Measurements from ENCODE around the gene ARHGAP4. TPM values are rescaled to one million over a fixed set of nuclear protein-coding genes. Genes with fewer than 3 reads are reported as not detected.

Gene ARHGAP4
- total RNA-seq, 4 donors from 2014 or later: 23.6 to 211 (median 57.6) TPM

GRCh38 chrX:153874085-153874365 is 52.0 kb downstream of the ARHGAP4 start:
- no peaks in the 10 kb centered on the region for H3K9me3 ChIP-seq
- no peaks in the 10 kb centered on the region for H3K27me3 ChIP-seq
- no peak overlapping the region for H3K4me3 ChIP-seq
- DNase-seq: no peak
- H3K36me3 ChIP-seq: no peaks in the 10 kb centered on the region
- H3K27ac ChIP-seq: no peak overlapping the region
- H3K4me1 ChIP-seq: peaks cover 0 to under 1% (median 0%) of the 10 kb centered on the region in 4 donors
- TF ChIP-seq, protein P1, sequence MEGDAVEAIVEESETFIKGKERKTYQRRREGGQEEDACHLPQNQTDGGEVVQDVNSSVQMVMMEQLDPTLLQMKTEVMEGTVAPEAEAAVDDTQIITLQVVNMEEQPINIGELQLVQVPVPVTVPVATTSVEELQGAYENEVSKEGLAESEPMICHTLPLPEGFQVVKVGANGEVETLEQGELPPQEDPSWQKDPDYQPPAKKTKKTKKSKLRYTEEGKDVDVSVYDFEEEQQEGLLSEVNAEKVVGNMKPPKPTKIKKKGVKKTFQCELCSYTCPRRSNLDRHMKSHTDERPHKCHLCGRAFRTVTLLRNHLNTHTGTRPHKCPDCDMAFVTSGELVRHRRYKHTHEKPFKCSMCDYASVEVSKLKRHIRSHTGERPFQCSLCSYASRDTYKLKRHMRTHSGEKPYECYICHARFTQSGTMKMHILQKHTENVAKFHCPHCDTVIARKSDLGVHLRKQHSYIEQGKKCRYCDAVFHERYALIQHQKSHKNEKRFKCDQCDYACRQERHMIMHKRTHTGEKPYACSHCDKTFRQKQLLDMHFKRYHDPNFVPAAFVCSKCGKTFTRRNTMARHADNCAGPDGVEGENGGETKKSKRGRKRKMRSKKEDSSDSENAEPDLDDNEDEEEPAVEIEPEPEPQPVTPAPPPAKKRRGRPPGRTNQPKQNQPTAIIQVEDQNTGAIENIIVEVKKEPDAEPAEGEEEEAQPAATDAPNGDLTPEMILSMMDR (IDR thresholded peaks at IDR 0.05): no peak
- TF ChIP-seq POLR2A (IDR thresholded peaks at IDR 0.05): no peak

GRCh38 chrX:153873282-153874084 is 52.6 kb downstream of the ARHGAP4 start:
- no peak overlapping the region for H3K4me3 ChIP-seq
- H3K27ac ChIP-seq: no peak overlapping the region
- TF ChIP-seq, protein P1 (IDR thresholded peaks at IDR 0.05): no peak
- no peak for TF ChIP-seq POLR2A (IDR thresholded peaks at IDR 0.05)
- no peak for DNase-seq
- H3K4me1 ChIP-seq: no peaks in the 10 kb centered on the region
- H3K9me3 ChIP-seq: no peaks in the 10 kb centered on the region
- no peaks in the 10 kb centered on the region for H3K27me3 ChIP-seq
- no peaks in the 10 kb centered on the region for H3K36me3 ChIP-seq

- H3K9me3 ChIP-seq: no peaks in the 10 kb centered on the region
- no peak overlapping the region for H3K4me3 ChIP-seq
- no peaks in the 10 kb centered on the region for H3K4me1 ChIP-seq
- H3K27ac ChIP-seq: no peak overlapping the region
- no peak for DNase-seq
- no peak for TF ChIP-seq POLR2A (IDR thresholded peaks at IDR 0.05)
- TF ChIP-seq, protein P1 (IDR thresholded peaks at IDR 0.05): no peak
- H3K27me3 ChIP-seq: no peaks in the 10 kb centered on the region
- no peaks in the 10 kb centered on the region for H3K36me3 ChIP-seq
These were observed 53.9 kb downstream of the ARHGAP4 start for GRCh38 chrX:153871946-153872878.

GRCh38 chrX:153871451-153871850 is 54.6 kb downstream of the ARHGAP4 start:
- DNase-seq: no peak
- Histone ChIP-seq H3K4me3 (no peak overlapping the region), H3K9me3 (no peaks in the 10 kb centered on the region), H3K27me3 (no peaks in the 10 kb centered on the region), H3K27ac (no peak overlapping the region), H3K36me3 (no peaks in the 10 kb centered on the region), H3K4me1 (no peaks in the 10 kb centered on the region)
- no peak for TF ChIP-seq POLR2A (IDR thresholded peaks at IDR 0.05)
- TF ChIP-seq, protein P1 (IDR thresholded peaks at IDR 0.05): no peak

GRCh38 chrX:153870791-153871360 is 55.2 kb downstream of the ARHGAP4 start:
- DNase-seq: no peak

More at GRCh38 chrX:153870791-153871360, 55.2 kb downstream of the ARHGAP4 start:
- Histone ChIP-seq H3K4me1 (no peaks in the 10 kb centered on the region), H3K4me3 (no peak overlapping the region), H3K36me3 (no peaks in the 10 kb centered on the region), H3K27me3 (no peaks in the 10 kb centered on the region), H3K9me3 (no peaks in the 10 kb centered on the region), H3K27ac (no peak overlapping the region)
- TF ChIP-seq, protein P1 (IDR thresholded peaks at IDR 0.05): no peak
- TF ChIP-seq POLR2A (IDR thresholded peaks at IDR 0.05): no peak

All from Peyer's patch (tissue), 4 donors.